Naive thymus-derived CD8-positive, alpha-beta T cell (primary cell): ENCODE results near the gene WFS1. TPM values are rescaled to one million over a fixed set of nuclear protein-coding genes. Genes with fewer than 3 reads are reported as not detected.

Experiments used
- ATAC-seq, 2 donors: fragments of 150-1000 bp; cut with Tn5 transposase in 1 of 2; sonication (Bioruptor Pico), chemical (Tn5 transposase) in 1 of 2; 1 replicate in 1 of 2; 2 replicates in 1 of 2; pipeline ENCODE4 v1.10.0; 2021; ENCODE audit warnings: mild to moderate bottlenecking in 2 of 2, moderate library complexity in 2 of 2
- POLR2A ChIA-PET: fragments of 350-600 bp; sonication (Branson Sonifier 250); formaldehyde crosslinking; loops from one replicate; lab custom pipeline; 2021; ENCODE audit warnings: antibody characterized with exemption; lab: Charles Lee
- DNase-seq, 10 donors: peaks; one replicate each; pipeline versions ENCODE4 v3.0.0 to v3.0.0-alpha.2; 2020 to 2022
- H3K27ac Mint-ChIP-seq, 10 donors: one replicate each; pipeline ENCODE4 v1.8.0; 2020 to 2022; ENCODE audit warnings: mild to moderate bottlenecking in 10 of 10, mixed read lengths in 10 of 10, moderate library complexity in 4 of 10, inconsistent platforms in 1 of 10
- H3K27me3 Mint-ChIP-seq, 5 donors: one replicate each; pipeline ENCODE4 v1.8.0; 2021 to 2022; ENCODE audit warnings: mixed read lengths in 5 of 5
- H3K36me3 Mint-ChIP-seq, 3 donors: one replicate each; pipeline ENCODE4 v1.8.0; 2020 to 2022; ENCODE audit warnings: mixed read lengths in 3 of 3, mild to moderate bottlenecking in 2 of 3, inconsistent platforms in 1 of 3
- H3K4me1 Mint-ChIP-seq, 4 donors: one replicate each; pipeline ENCODE4 v1.8.0; 2021 to 2022; ENCODE audit warnings: mixed read lengths in 4 of 4
- H3K4me3 Mint-ChIP-seq, 10 donors: one replicate each; pipeline ENCODE4 v1.8.0; 2020 to 2022; ENCODE audit warnings: mild to moderate bottlenecking in 10 of 10, mixed read lengths in 10 of 10, moderate library complexity in 6 of 10, inconsistent platforms in 1 of 10
- H3K9me3 Mint-ChIP-seq, 9 donors: one replicate each; pipeline ENCODE4 v1.8.0; 2020 to 2022; ENCODE audit warnings: mixed read lengths in 9 of 9, mild to moderate bottlenecking in 3 of 9, inconsistent platforms in 1 of 9, moderate library complexity in 1 of 9
- polyA plus RNA-seq, 3 donors: library from polyadenylated mRNA; unstranded; fragments of 300-500 nt; fragmentation: Illumina TruSeq; gene quantifications; one replicate each; pipeline ENCODE4 v1.2.3, GENCODE V29; 2021
- total RNA-seq, 8 experiments: library from RNA in 2 of 8; stranded (reverse) in 2 of 8; gene quantifications; one replicate each; pipeline ENCODE4 v1.2.3 and lab custom pipeline; 2021 to 2026

WFS1 gene
- total RNA-seq (1 to 10 TPM; 4.8 to 5.9 TPM), polyA plus RNA-seq (1 to 10 TPM; 2.9 to 5.4 (median 4.7) TPM), total RNA-seq (lab: John Stamatoyannopoulos, UW) (4.9 to 6.9 (median 6.1) reads per million in 6 experiments)

GRCh38 chr4:6269616-6270511, at the start of gene WFS1:
TSS of gene WFS1 (plus strand) at chr4:6269850. CDS start at chr4:6277456, 7,606 bp downstream.
- Mint-ChIP-seq H3K27ac (peak within 1 kb of the TSS in 7 of 10 donors; percentile 40 to 86 (median 77)), H3K4me1 (peaks cover 17 to 35% (median 26%) of the 10 kb centered on the region in 4 donors), H3K27me3 (peaks cover 0 to 6% (median 2%) of the 10 kb centered on the region in 5 donors), H3K4me3 (peak within 1 kb of the TSS; percentile 78 to 91 (median 89)), H3K9me3 (no peaks in the 10 kb centered on the region), H3K36me3 (no peaks in the 10 kb centered on the region)
- peak; percentile 94 to 98 (median 96) for DNase-seq
- POLR2A ChIA-PET, result interaction anchor here (0.6 to 1.2 kb wide), 4 partner anchors 39 to 412 kb away, joined by 3 to 4 read pairs (median 3); partner anchors contain the start of gene MRFAP1
- ATAC-seq, result peak; percentile 99 to 100

GRCh38 chr4:6221301-6221850, 48.3 kb upstream of the WFS1 start:
- ATAC-seq (no peak), DNase-seq (no peak)
- Mint-ChIP-seq H3K27me3 (peaks cover 39 to 75% (median 54%) of the 10 kb centered on the region in 5 donors), H3K27ac (no peak overlapping the region), H3K36me3 (peaks cover 0 to 16% (median 3%) of the 10 kb centered on the region in 3 donors), H3K9me3 (peaks cover 0 to 21% (median 5%) of the 10 kb centered on the region in 9 donors), H3K4me1 (peaks cover 0 to 7% (median 2%) of the 10 kb centered on the region in 4 donors), H3K4me3 (peak overlapping the region in 4 of 10 donors; percentile 23 to 61 (median 27))
- POLR2A ChIA-PET, result interaction anchor here (0.6 kb wide), 1 partner anchor 1932 kb away, joined by 3 read pairs; the partner anchor contains the start of genes LYAR and ZBTB49

- Mint-ChIP-seq H3K4me1 (peaks cover 0 to 7% (median 2%) of the 10 kb centered on the region in 4 donors), H3K4me3 (peak overlapping the region in 4 of 10 donors; percentile 23 to 61 (median 27)), H3K9me3 (peaks cover 0 to 16% (median 4%) of the 10 kb centered on the region in 9 donors), H3K27me3 (peaks cover 37 to 75% (median 50%) of the 10 kb centered on the region in 5 donors), H3K36me3 (peaks cover 0 to 13% (median 3%) of the 10 kb centered on the region in 3 donors), H3K27ac (no peak overlapping the region)
- DNase-seq (no peak), ATAC-seq (peak in 1 of 2 donors; percentile 44)
- POLR2A ChIA-PET, result no interaction called here
Observed at GRCh38 chr4:6221851-6222760, 47.5 kb upstream of the WFS1 start.

- peaks cover 0 to 7% (median 2%) of the 10 kb centered on the region in 4 donors for H3K4me1 Mint-ChIP-seq
- DNase-seq (no peak), ATAC-seq (no peak)
- H3K27me3 Mint-ChIP-seq, result peaks cover 37 to 75% (median 49%) of the 10 kb centered on the region in 5 donors
- H3K9me3 Mint-ChIP-seq, result peaks cover 0 to 16% (median 4%) of the 10 kb centered on the region in 9 donors
- peak overlapping the region in 1 of 10 donors; percentile 13 for H3K4me3 Mint-ChIP-seq
- peaks cover 0 to 13% (median 3%) of the 10 kb centered on the region in 3 donors for H3K36me3 Mint-ChIP-seq
- peak overlapping the region in 1 of 10 donors; percentile 35 for H3K27ac Mint-ChIP-seq
- POLR2A ChIA-PET, result no interaction called here
Observed at GRCh38 chr4:6222761-6223292, 46.8 kb upstream of the WFS1 start.

GRCh38 chr4:6224735-6225134, 44.9 kb upstream of the WFS1 start:
- peaks cover 32 to 65% (median 43%) of the 10 kb centered on the region in 5 donors for H3K27me3 Mint-ChIP-seq
- no peak for ATAC-seq
- peaks cover 0 to 7% (median 2%) of the 10 kb centered on the region in 4 donors for H3K4me1 Mint-ChIP-seq
- peak overlapping the region in 1 of 10 donors; percentile 1 for H3K27ac Mint-ChIP-seq
- no peak overlapping the region for H3K4me3 Mint-ChIP-seq
- no peak for DNase-seq
- H3K9me3 Mint-ChIP-seq, result peaks cover 0 to 16% (median 0%) of the 10 kb centered on the region in 9 donors
- POLR2A ChIA-PET, result no interaction called here
- H3K36me3 Mint-ChIP-seq, result peaks cover 0 to 13% (median 3%) of the 10 kb centered on the region in 3 donors

GRCh38 chr4:6225469-6225868, 44.2 kb upstream of the WFS1 start:
- peaks cover 0 to 7% (median 2%) of the 10 kb centered on the region in 4 donors for H3K4me1 Mint-ChIP-seq
- no peak for DNase-seq

GRCh38 chr4:6226506-6226905, 43.1 kb upstream of the WFS1 start:
- H3K4me1 Mint-ChIP-seq, result peaks cover 0 to 3% (median under 1%) of the 10 kb centered on the region in 4 donors
- DNase-seq (no peak), ATAC-seq (no peak)
- H3K27me3 Mint-ChIP-seq, result peaks cover 18 to 51% (median 35%) of the 10 kb centered on the region in 5 donors
- peaks cover 0 to 9% (median under 1%) of the 10 kb centered on the region in 3 donors for H3K36me3 Mint-ChIP-seq
- H3K27ac Mint-ChIP-seq, result no peak overlapping the region
- H3K9me3 Mint-ChIP-seq, result peaks cover 0 to 9% (median 0%) of the 10 kb centered on the region in 9 donors
- POLR2A ChIA-PET, result interaction anchor here (0.6 kb wide), 1 partner anchor 719 kb away, joined by 4 read pairs; no protein-coding TSS in a partner anchor
- no peak overlapping the region for H3K4me3 Mint-ChIP-seq

More at GRCh38 chr4:6225469-6225868, 44.2 kb upstream of the WFS1 start:
- ATAC-seq, result no peak
- Mint-ChIP-seq H3K4me3 (no peak overlapping the region), H3K27ac (no peak overlapping the region), H3K9me3 (peaks cover 0 to 16% (median 0%) of the 10 kb centered on the region in 9 donors), H3K27me3 (peaks cover 28 to 61% (median 43%) of the 10 kb centered on the region in 5 donors), H3K36me3 (peaks cover 0 to 13% (median 3%) of the 10 kb centered on the region in 3 donors)
- POLR2A ChIA-PET, result no interaction called here

- peaks cover 0 to 6% (median 0%) of the 10 kb centered on the region in 3 donors for H3K36me3 Mint-ChIP-seq
- H3K4me3 Mint-ChIP-seq, result no peak overlapping the region
- DNase-seq (no peak), ATAC-seq (no peak)
- peaks cover 15 to 46% (median 33%) of the 10 kb centered on the region in 5 donors for H3K27me3 Mint-ChIP-seq
- POLR2A ChIA-PET, result no interaction called here
- H3K27ac Mint-ChIP-seq, result no peak overlapping the region
- peaks cover 0 to 6% (median 0%) of the 10 kb centered on the region in 9 donors for H3K9me3 Mint-ChIP-seq
- peaks cover 0 to 1% (median 0%) of the 10 kb centered on the region in 4 donors for H3K4me1 Mint-ChIP-seq
Observed at GRCh38 chr4:6227412-6228157, 42.1 kb upstream of the WFS1 start.

- POLR2A ChIA-PET, result no interaction called here
- DNase-seq (no peak), ATAC-seq (no peak)
- Mint-ChIP-seq H3K9me3 (peaks cover 0 to 4% (median 0%) of the 10 kb centered on the region in 9 donors), H3K27me3 (peaks cover 9 to 39% (median 30%) of the 10 kb centered on the region in 5 donors), H3K4me3 (no peak overlapping the region), H3K4me1 (no peaks in the 10 kb centered on the region), H3K36me3 (no peaks in the 10 kb centered on the region), H3K27ac (no peak overlapping the region)
Observed at GRCh38 chr4:6228158-6229067, 41.2 kb upstream of the WFS1 start.

GRCh38 chr4:6229095-6229494, 40.6 kb upstream of the WFS1 start:
- DNase-seq (no peak), ATAC-seq (no peak)
- Mint-ChIP-seq H3K4me1 (no peaks in the 10 kb centered on the region), H3K36me3 (no peaks in the 10 kb centered on the region), H3K4me3 (no peak overlapping the region), H3K27ac (no peak overlapping the region), H3K9me3 (peaks cover 0 to 4% (median 0%) of the 10 kb centered on the region in 9 donors), H3K27me3 (peaks cover 6 to 32% (median 27%) of the 10 kb centered on the region in 5 donors)
- POLR2A ChIA-PET, result no interaction called here
